ENCODE data around the gene SLC8A3. TPM values are rescaled to one million over a fixed set of nuclear protein-coding genes. Genes with fewer than 3 reads are reported as not detected.

SLC8A3 gene
- total RNA-seq, 1 experiment from 2014 or later: 0.13 TPM

- Histone ChIP-seq H2BK120ac (ENCODE audit: low read depth, low read length, poor library complexity, severe bottlenecking) (no peak overlapping the region), H3K18ac (ENCODE audit: insufficient read length, low read depth, low read length) (no peak overlapping the region), H3K79me2 (ENCODE audit: insufficient read depth, low read length) (no peaks in the 10 kb centered on the region), H2BK15ac (ENCODE audit: low read depth, low read length) (no peak overlapping the region), H2BK5ac (ENCODE audit: insufficient read length, low read length) (no peak overlapping the region), H2AK5ac (ENCODE audit: insufficient read length, low read length) (no peak overlapping the region), H3K14ac (ENCODE audit: insufficient read depth, low read length) (no peak overlapping the region), H3K79me1 (ENCODE audit: insufficient read depth, low read depth, low read length, poor library complexity, severe bottlenecking) (no peaks in the 10 kb centered on the region), H3K23me2 (ENCODE audit: insufficient read length, low read depth, low read length, poor library complexity, severe bottlenecking) (no peaks in the 10 kb centered on the region), H2BK20ac (ENCODE audit: low read depth, low read length, poor library complexity, severe bottlenecking) (no peak overlapping the region), H3T11ph (ENCODE audit: low read length) (no peak overlapping the region), H4K20me1 (ENCODE audit: control insufficient read depth, insufficient read depth, insufficient read length) (no peaks in the 10 kb centered on the region), H2BK12ac (ENCODE audit: insufficient read length, low read depth, low read length) (no peak overlapping the region), H3K27me3 (ENCODE audit: insufficient read depth, low read length) (no peaks in the 10 kb centered on the region), H4K8ac (replicated peaks; ENCODE audit: insufficient read length, low read depth, low read length) (no peak overlapping the region), H2AFZ (ENCODE audit: low read length) (no peak overlapping the region), H3K9me3 (ENCODE audit: control insufficient read depth, low read depth, low read length) (no peaks in the 10 kb centered on the region), H3K9ac (ENCODE audit: extremely low read depth, insufficient read length, low read length) (no peak overlapping the region), H3K27ac (ENCODE audit: insufficient read length, low read depth, low read length) (no peak overlapping the region), H4K91ac (ENCODE audit: insufficient read length, low read depth, low read length) (no peak overlapping the region), H4K5ac (ENCODE audit: insufficient read length, low read depth, low read length) (no peak overlapping the region), H3K4me2 (ENCODE audit: insufficient read depth, insufficient read length, low read length) (no peak overlapping the region), H3K4me1 (ENCODE audit: insufficient read depth, low read length) (no peaks in the 10 kb centered on the region; the same call in 1 of the 2 replicates), H3K4ac (ENCODE audit: low read depth, low read length) (no peak overlapping the region), H3K23ac (ENCODE audit: insufficient read length, low read depth, low read length) (no peak overlapping the region), H3K56ac (ENCODE audit: insufficient read length, low read depth, low read length) (no peak overlapping the region)
- Mint-ChIP-seq H3K27ac (no peak overlapping the region; a peak in 1 of 7 replicates), H3K9me3 (no peaks in the 10 kb centered on the region), H3K36me3 (ENCODE audit: insufficient read depth in 1 of 3, low read depth in 3 of 3) (no peaks in the 10 kb centered on the region), H3K27me3 (ENCODE audit: low read depth) (peaks cover 6% of the 10 kb centered on the region; the same call in 1 of the 2 replicates), H3K4me3 (no peak overlapping the region), H3K4me1 (peaks cover 16 to 21% of the 10 kb centered on the region in 2 experiments)
- no CpG with 5 or more reads among the region's 5 CpGs for WGBS (ENCODE audit: extremely low coverage, insufficient read length, low lambda C conversion rate)
- TF ChIP-seq CTCF (conservative IDR thresholded peaks at IDR 0.05): no peak
- DNase-seq: no peak
These were observed 131.1 kb downstream of the SLC8A3 start for GRCh38 chr14:70057519-70058136.

Measured in H9 (cell line).